Activated CD4-positive, alpha-beta T cell treated with anti-CD3 and anti-CD28 coated beads, Interleukin-2, amount 10 ng/mL, durations not matched to agents 24 days and 14 days (primary cell): Measurements from ENCODE around the gene GSTA5. TPM values are rescaled to one million over a fixed set of nuclear protein-coding genes. Genes with fewer than 3 reads are reported as not detected.
"Not testable (repeated sequence)": the region's sequence is repeated elsewhere in the genome, so short reads cannot be mapped to it uniquely, and the experiment has no call there.

ENCODE experiments used
- DNase-seq: peaks from one replicate; pipeline ENCODE4 v3.0.0; 2022
- H3K27ac Mint-ChIP-seq: one replicate; pipeline ENCODE4 v1.8.0; 2022; ENCODE audit warnings: mild to moderate bottlenecking, mixed read lengths
- H3K27me3 Mint-ChIP-seq: one replicate; pipeline ENCODE4 v1.8.0; 2022; ENCODE audit warnings: mixed read lengths
- H3K36me3 Mint-ChIP-seq: one replicate; pipeline ENCODE4 v1.8.0; 2022; ENCODE audit warnings: low read depth, mild to moderate bottlenecking, mixed read lengths
- H3K4me1 Mint-ChIP-seq: one replicate; pipeline ENCODE4 v1.8.0; 2021; ENCODE audit warnings: mixed read lengths
- H3K4me3 Mint-ChIP-seq: one replicate; pipeline ENCODE4 v1.8.0; 2022; ENCODE audit warnings: mild to moderate bottlenecking, moderate library complexity, mixed read lengths
- H3K9me3 Mint-ChIP-seq: one replicate; pipeline ENCODE4 v1.8.0; 2021; ENCODE audit warnings: mixed read lengths
- intact Hi-C: fragments of 100-400 bp; cut with micrococcal nuclease; formaldehyde crosslinking; loops from one replicate; pipeline ENCODE4 v1.15.1; 2023
- total RNA-seq: library from RNA; stranded (reverse); gene quantifications from 2 replicates; pipeline ENCODE4 v1.2.3, GENCODE V29; 2022

GSTA5 gene
- total RNA-seq, 1 donor from 2014 or later, result not detected

- H3K27ac Mint-ChIP-seq, H3K4me1 Mint-ChIP-seq, H3K9me3 Mint-ChIP-seq, intact Hi-C loops, H3K36me3 Mint-ChIP-seq, DNase-seq, H3K4me3 Mint-ChIP-seq: not testable (repeated sequence)
- peaks cover 21% of the 10 kb centered on the region for H3K27me3 Mint-ChIP-seq
Observed at GRCh38 chr6:52861151-52861550, 20.5 kb upstream of the GSTA5 start.

DNA sequence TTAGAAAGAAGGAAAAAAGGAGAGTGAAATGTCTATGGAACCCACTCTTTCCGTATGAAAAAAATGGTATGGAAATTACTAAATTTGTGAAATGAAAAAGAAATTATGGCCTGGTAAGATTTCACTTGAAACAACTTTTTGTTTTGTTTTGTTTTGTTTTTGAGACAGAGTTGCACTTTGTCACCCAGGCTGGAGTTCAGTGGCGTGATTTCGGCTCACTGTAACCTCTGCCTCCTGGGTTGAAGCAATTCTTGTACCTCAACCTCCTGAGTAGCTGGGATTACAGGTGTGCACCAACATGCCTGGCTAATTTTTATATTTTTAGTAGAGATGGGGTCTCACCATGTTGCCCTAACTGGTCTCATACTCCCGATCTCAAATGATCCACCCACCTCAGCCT lies 17.8 kb upstream of the GSTA5 start:
- H3K9me3 Mint-ChIP-seq, result peaks cover 3% of the 10 kb centered on the region
- no peak overlapping the region for H3K4me3 Mint-ChIP-seq
- H3K27ac Mint-ChIP-seq, result no peak overlapping the region
- no peaks in the 10 kb centered on the region for H3K4me1 Mint-ChIP-seq
- intact Hi-C loops, result no loop called here
- H3K27me3 Mint-ChIP-seq, result peaks cover 28% of the 10 kb centered on the region
- DNase-seq, result no peak
- H3K36me3 Mint-ChIP-seq, result no peaks in the 10 kb centered on the region

- H3K4me1 Mint-ChIP-seq, H3K9me3 Mint-ChIP-seq, H3K36me3 Mint-ChIP-seq, H3K4me3 Mint-ChIP-seq, H3K27ac Mint-ChIP-seq, intact Hi-C loops: not testable (repeated sequence)
- H3K27me3 Mint-ChIP-seq, result peaks cover 32% of the 10 kb centered on the region
- DNase-seq, result peak; percentile 42
Observed at GRCh38 chr6:52856137-52856536, 15.5 kb upstream of the GSTA5 start.

GRCh38 chr6:52849137-52849536 lies 8.5 kb upstream of the GSTA5 start:
- intact Hi-C loops, result no loop called here
- Mint-ChIP-seq H3K27ac (no peak overlapping the region), H3K27me3 (peaks cover 20% of the 10 kb centered on the region), H3K36me3 (no peaks in the 10 kb centered on the region), H3K9me3 (peaks cover under 1% of the 10 kb centered on the region), H3K4me3 (no peak overlapping the region), H3K4me1 (no peaks in the 10 kb centered on the region)
- no peak for DNase-seq

DNA sequence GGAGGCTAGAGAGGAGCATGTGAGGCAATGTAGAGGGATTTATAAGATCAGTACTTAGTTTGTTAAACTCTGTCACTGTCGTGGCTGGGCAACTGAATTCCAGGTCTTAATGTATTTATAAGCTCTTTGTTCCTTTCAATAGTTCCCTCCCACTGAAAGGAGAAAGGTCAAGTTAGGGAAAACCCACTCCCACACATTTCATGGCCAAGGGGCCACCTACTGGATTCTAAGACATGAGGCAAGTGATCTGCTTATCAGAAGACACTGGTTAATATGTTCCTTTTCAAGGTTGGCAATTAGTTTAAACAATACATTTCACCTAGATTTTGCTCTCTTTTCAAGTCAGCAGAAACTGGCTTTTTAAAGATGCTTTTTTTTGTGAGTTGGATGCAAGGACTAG lies 5.4 kb upstream of the GSTA5 start:
- Mint-ChIP-seq H3K36me3 (no peaks in the 10 kb centered on the region), H3K4me3 (no peak overlapping the region), H3K9me3 (no peaks in the 10 kb centered on the region), H3K4me1 (no peaks in the 10 kb centered on the region), H3K27ac (no peak overlapping the region), H3K27me3 (peaks cover 13% of the 10 kb centered on the region)
- DNase-seq, result no peak
- intact Hi-C loops, result no loop called here

DNA sequence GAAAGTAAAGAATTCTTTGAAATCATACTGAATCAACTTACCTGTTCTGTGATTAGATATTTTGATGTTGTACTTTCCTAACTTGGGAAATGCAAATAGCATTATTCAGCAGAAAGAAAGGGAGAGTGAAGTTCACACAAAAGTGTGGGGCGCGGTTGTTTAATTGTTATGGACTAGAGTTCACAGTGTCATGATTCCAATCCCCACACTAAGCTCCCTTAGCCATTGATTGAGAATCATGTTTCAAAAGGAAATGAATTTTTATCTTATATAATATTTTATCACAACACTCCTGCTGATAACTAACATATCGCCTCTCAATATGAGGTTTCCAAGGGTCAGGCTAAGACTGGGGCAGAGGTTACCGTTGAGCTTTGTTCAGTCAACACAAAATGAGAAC lies 3.0 kb upstream of the GSTA5 start:
- Mint-ChIP-seq H3K4me3 (no peak overlapping the region), H3K27ac (no peak overlapping the region), H3K4me1 (no peaks in the 10 kb centered on the region), H3K27me3 (peaks cover 17% of the 10 kb centered on the region), H3K36me3 (no peaks in the 10 kb centered on the region), H3K9me3 (no peaks in the 10 kb centered on the region)
- DNase-seq, result no peak
- intact Hi-C loops, result loop anchor here (5.0 kb wide), 1 partner anchor 39 kb away; no protein-coding TSS in a partner anchor

DNA sequence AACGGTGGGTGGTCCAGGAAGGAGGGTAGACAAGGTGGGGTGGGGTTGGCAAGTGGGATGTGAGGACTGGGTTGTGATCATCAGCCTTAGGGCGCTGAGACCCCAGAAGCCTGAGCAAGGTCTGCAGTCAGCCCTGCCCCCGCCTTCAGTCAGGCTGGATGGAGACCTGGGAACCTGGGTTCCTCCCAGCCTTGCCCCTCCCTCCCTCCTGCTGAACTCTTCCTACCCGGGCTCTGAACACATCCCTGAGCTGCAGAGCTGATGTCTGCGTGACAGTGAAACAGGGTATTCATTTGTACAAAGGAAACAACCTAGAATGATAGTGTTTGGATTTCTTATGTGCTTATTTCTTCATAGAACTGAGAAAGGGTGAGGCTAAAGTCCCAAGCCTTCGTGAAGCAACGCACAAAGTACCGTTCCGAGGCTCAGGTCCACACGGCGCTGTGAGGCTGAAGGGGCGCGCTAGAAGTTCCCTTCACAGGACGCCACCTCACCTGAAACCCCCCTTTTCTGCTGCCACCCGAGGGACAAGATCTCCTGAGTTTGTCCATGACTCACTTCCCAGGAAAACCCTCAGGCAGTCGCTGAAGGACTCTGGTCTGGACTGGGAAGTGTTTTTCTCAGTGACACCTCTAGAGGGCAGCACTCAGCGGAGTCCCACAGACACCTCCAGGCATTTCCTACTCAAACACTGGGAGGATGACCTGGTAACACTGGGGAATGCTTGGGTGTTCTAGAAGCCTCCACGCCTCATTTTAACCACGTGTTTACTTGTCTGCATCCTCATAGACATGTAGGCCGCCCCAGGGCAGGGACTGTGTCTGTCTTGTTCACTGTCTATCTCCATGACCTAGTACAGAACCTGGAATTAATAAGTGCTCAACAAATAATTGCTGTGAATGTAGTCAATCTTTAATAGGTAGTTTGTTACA lies 1.2 kb downstream of the GSTA5 start:
- H3K27ac Mint-ChIP-seq, result no peak overlapping the region
- no peaks in the 10 kb centered on the region for H3K9me3 Mint-ChIP-seq
- no peaks in the 10 kb centered on the region for H3K4me1 Mint-ChIP-seq
- H3K27me3 Mint-ChIP-seq, result peaks cover 36% of the 10 kb centered on the region
- H3K36me3 Mint-ChIP-seq, result no peaks in the 10 kb centered on the region
- H3K4me3 Mint-ChIP-seq, result no peak overlapping the region
- DNase-seq, result peak; percentile 82
- intact Hi-C loops, result loop anchor here (5.0 kb wide), 1 partner anchor 43 kb away; no protein-coding TSS in a partner anchor

DNA sequence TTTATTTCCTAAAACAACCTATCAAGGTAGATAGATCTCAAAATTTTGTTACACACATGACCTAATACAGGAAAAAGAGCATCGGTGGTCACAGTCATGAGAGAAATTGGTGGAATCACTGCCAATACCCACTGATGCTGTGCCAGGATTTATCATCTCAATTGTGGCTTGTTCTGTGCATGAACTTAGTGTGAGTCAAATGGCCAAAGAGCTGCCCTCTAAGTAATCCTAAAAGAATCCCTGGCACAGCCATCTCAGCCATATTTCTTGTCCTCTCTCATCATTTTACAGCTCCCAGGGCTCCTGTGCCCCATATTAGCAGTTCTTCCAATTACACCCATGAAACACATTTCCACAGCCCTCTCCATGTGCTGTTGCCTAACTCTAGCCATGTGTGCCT lies 6.1 kb downstream of the GSTA5 start:
- H3K4me1 Mint-ChIP-seq, result no peaks in the 10 kb centered on the region
- no peak overlapping the region for H3K4me3 Mint-ChIP-seq
- DNase-seq, result no peak
- peaks cover 27% of the 10 kb centered on the region for H3K27me3 Mint-ChIP-seq
- intact Hi-C loops, result no loop called here
- no peak overlapping the region for H3K27ac Mint-ChIP-seq
- H3K9me3 Mint-ChIP-seq, result no peaks in the 10 kb centered on the region
- H3K36me3 Mint-ChIP-seq, result no peaks in the 10 kb centered on the region

DNA sequence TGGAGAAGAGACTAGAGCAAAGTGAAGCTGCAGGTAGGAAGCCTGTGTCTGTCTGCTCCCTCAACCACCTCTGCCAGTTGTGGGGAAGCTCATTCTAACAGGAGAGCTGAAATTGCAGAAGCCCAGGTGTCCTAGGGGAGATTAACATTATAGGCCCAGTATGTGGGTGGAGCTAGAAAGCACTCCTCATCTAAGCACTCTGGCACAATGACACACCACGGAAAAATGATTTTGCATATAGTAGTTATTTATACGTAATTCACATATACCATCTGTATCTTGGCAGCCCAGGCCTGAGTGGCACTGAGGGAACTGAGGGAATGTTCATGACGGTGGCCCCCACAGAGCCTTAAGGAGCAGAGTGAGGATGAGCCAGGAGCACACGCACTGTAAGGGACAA lies 9.7 kb downstream of the GSTA5 start:
- H3K4me1 Mint-ChIP-seq, intact Hi-C loops, H3K27ac Mint-ChIP-seq, H3K4me3 Mint-ChIP-seq, DNase-seq, H3K36me3 Mint-ChIP-seq, H3K9me3 Mint-ChIP-seq: not testable (repeated sequence)
- H3K27me3 Mint-ChIP-seq, result peaks cover 15% of the 10 kb centered on the region

- peaks cover 3% of the 10 kb centered on the region for H3K27me3 Mint-ChIP-seq
- H3K27ac Mint-ChIP-seq, result no peak overlapping the region
- intact Hi-C loops, result no loop called here
- no peak overlapping the region for H3K4me3 Mint-ChIP-seq
- no peak for DNase-seq
- no peaks in the 10 kb centered on the region for H3K4me1 Mint-ChIP-seq
- no peaks in the 10 kb centered on the region for H3K36me3 Mint-ChIP-seq
- H3K9me3 Mint-ChIP-seq, result no peaks in the 10 kb centered on the region
Observed at GRCh38 chr6:52829046-52829817, 11.4 kb downstream of the GSTA5 start.

DNA sequence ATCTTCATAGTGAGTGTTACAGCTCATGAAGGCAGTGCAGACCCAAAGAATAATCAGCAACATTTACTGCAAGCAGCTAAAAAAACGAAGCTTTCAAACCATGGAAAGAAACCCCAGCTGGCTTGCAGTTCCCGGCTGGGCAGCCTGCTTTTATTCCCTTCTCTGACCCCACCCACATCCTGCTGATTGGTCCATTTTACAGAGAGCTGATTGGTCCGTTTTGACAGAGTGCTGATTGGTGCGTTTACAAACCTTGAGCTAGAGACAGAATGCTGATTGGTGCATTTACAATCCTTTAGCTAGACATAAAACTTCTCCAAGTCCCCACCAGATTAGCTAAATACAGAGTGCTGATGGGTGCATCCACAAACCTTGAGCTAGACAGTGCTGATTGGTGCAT lies 12.0 kb downstream of the GSTA5 start:
- not testable (repeated sequence) for H3K36me3 Mint-ChIP-seq, H3K4me1 Mint-ChIP-seq

DNA sequence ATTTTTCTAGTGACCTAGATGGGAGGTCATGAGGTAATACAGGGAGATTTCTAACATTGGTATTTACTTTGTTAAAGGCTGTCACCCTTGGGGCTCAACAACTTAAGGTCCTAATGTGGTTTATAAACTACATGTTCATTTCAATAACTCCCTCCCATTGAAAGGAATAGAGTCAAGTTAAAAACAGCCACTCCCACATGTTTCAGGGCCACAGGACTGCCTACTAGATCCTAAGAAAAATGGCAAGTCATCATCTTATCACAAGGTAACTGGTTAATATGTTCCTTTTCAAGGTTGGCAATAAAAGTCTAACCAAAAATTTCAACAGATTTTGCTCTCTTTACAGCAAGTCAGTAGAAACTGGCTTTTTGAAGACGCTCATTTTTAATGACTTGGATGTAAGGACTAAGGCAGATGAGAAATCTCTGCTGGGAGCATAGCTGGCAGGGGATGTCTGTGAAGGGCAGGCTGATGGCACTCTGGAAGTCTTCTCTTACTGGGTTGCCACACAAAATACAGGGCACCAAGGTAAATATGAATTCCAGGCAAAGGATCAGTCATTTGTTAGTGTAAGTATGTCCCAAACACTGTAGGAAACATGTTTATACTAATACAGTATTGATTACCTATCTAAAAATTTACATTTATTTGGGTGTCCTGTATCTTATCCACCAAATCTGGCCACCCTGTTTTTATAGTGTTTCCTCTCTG lies 13.4 kb downstream of the GSTA5 start:
- not testable (repeated sequence) for H3K36me3 Mint-ChIP-seq, H3K27ac Mint-ChIP-seq, H3K27me3 Mint-ChIP-seq, DNase-seq, H3K4me3 Mint-ChIP-seq, H3K9me3 Mint-ChIP-seq, H3K4me1 Mint-ChIP-seq
- intact Hi-C loops, result loop anchor here (2.0 kb wide), 1 partner anchor 40 kb away; no protein-coding TSS in a partner anchor

More for the DNA sequence above, 12.0 kb downstream of the GSTA5 start:
- H3K4me3 Mint-ChIP-seq, intact Hi-C loops, H3K9me3 Mint-ChIP-seq, H3K27me3 Mint-ChIP-seq, H3K27ac Mint-ChIP-seq, DNase-seq: not testable (repeated sequence)

GRCh38 chr6:52826513-52826912 lies 14.1 kb downstream of the GSTA5 start:
- Mint-ChIP-seq H3K4me3 (no peak overlapping the region), H3K27me3 (peaks cover 1% of the 10 kb centered on the region), H3K4me1 (no peaks in the 10 kb centered on the region), H3K27ac (no peak overlapping the region), H3K9me3 (no peaks in the 10 kb centered on the region), H3K36me3 (no peaks in the 10 kb centered on the region)
- intact Hi-C loops, result loop anchor here (2.0 kb wide), 1 partner anchor 40 kb away; no protein-coding TSS in a partner anchor
- no peak for DNase-seq
